Kidney tubule cell (primary cell): ENCODE data around the gene NTF4.

Experiments used
- DNase-seq: peaks from one replicate; pipeline ENCODE4 v3.0.0-alpha.2; 2018; ENCODE audit warnings: low spot score

NTF4 gene

GRCh38 chr19:49020931-49021895 lies 43.4 kb downstream of the NTF4 start:
- DNase-seq = peak; percentile 61

GRCh38 chr19:49020342-49020741 lies 44.3 kb downstream of the NTF4 start:
- peak; percentile 7 for DNase-seq

GRCh38 chr19:49019242-49019932 lies 45.2 kb downstream of the NTF4 start:
- DNase-seq = peak; percentile 56

GRCh38 chr19:49018388-49019241 lies 46.0 kb downstream of the NTF4 start:
- peak; percentile 1 for DNase-seq

- DNase-seq = peak; percentile 63
Observed at GRCh38 chr19:49017666-49018351, 46.8 kb downstream of the NTF4 start.

GRCh38 chr19:49017041-49017665 lies 47.5 kb downstream of the NTF4 start, which contains the start of gene LHB:
Gene LHB, minus strand, starts transcription at chr19:49017091. Its CDS starts 10 bp downstream, at chr19:49017081.
- peak; percentile 1 for DNase-seq

GRCh38 chr19:49016067-49016839 lies 48.4 kb downstream of the NTF4 start:
- peak; percentile 0 for DNase-seq

- DNase-seq = no peak
Observed at GRCh38 chr19:49014870-49015255, 49.8 kb downstream of the NTF4 start.

GRCh38 chr19:49014123-49014869 lies 50.3 kb downstream of the NTF4 start:
- DNase-seq = no peak

GRCh38 chr19:49011194-49011593 lies 53.4 kb downstream of the NTF4 start:
- DNase-seq = no peak
